GM18907 (cell line): ENCODE measurements around the gene MLH3.

Experiments
- ATAC-seq: cut with Tn5 transposase; IDR thresholded peaks from one replicate; pipeline ENCODE4 v1.9.1; 2021; ENCODE audit warnings: mild to moderate bottlenecking, moderate library complexity; ENCODE audit not compliant: unreplicated experiment

The MLH3 gene

GRCh38 chr14:74988993-74989392 is 62.3 kb downstream of the MLH3 start:
- ATAC-seq, result no peak

GRCh38 chr14:74988131-74988530 is 63.1 kb downstream of the MLH3 start:
- ATAC-seq, result no peak

GRCh38 chr14:74985806-74986205 is 65.5 kb downstream of the MLH3 start:
- no peak for ATAC-seq

- ATAC-seq, result no peak
Observed at GRCh38 chr14:74985028-74985310, 66.3 kb downstream of the MLH3 start.

GRCh38 chr14:74984236-74985027 is 66.8 kb downstream of the MLH3 start:
- ATAC-seq, result no peak

GRCh38 chr14:74983343-74983742 is 67.9 kb downstream of the MLH3 start:
- no peak for ATAC-seq

GRCh38 chr14:74982661-74983060 is 68.6 kb downstream of the MLH3 start:
- ATAC-seq, result no peak

GRCh38 chr14:74981833-74982232 is 69.4 kb downstream of the MLH3 start:
- no peak for ATAC-seq

GRCh38 chr14:74981462-74981782 is 69.8 kb downstream of the MLH3 start:
- ATAC-seq, result no peak

- ATAC-seq, result no peak
Observed at GRCh38 chr14:74980731-74981461, 70.4 kb downstream of the MLH3 start.

- no peak for ATAC-seq
Observed at GRCh38 chr14:74980398-74980730, 70.9 kb downstream of the MLH3 start.

GRCh38 chr14:74979442-74980397 is 71.5 kb downstream of the MLH3 start:
- no peak for ATAC-seq

GRCh38 chr14:74979029-74979428 is 72.2 kb downstream of the MLH3 start:
- ATAC-seq, result no peak

- no peak for ATAC-seq
Observed at GRCh38 chr14:74978416-74978947, 72.8 kb downstream of the MLH3 start.

- no peak for ATAC-seq
Observed at GRCh38 chr14:74977901-74978385, 73.3 kb downstream of the MLH3 start.

- ATAC-seq, result no peak
Observed at GRCh38 chr14:74977164-74977900, 73.9 kb downstream of the MLH3 start.

- no peak for ATAC-seq
Observed at GRCh38 chr14:74976264-74977113, 74.8 kb downstream of the MLH3 start.

GRCh38 chr14:74975059-74975810 is 76.0 kb downstream of the MLH3 start:
- no peak for ATAC-seq
